SK-N-SH (cell line): ENCODE data around the gene ANKS1B. TPM values are rescaled to one million over a fixed set of nuclear protein-coding genes. Genes with fewer than 3 reads are reported as not detected.

Source experiments
- CTCF ChIA-PET: fragments of 300-600, 350-600 bp; formaldehyde crosslinking; extraction: SDS; loops from one replicate; lab custom pipeline; 2021; lab: Yijun Ruan, JAX
- POLR2A ChIA-PET: fragments of 350-600 bp; sonication (Branson Sonifier 250); formaldehyde crosslinking; extraction: SDS; loops from one replicate; lab custom pipeline; 2020; ENCODE audit warnings: antibody characterized with exemption, inconsistent platforms; lab: Yijun Ruan, JAX
- DNase-seq: peaks from one replicate; pipeline ENCODE4 v3.0.0; 2012
- H2AFZ ChIP-seq: fragments of 200-600 bp; sonication (generic); 2 replicates; pipeline ENCODE4 v1.8.1; 2016; ENCODE audit warnings: antibody characterized with exemption, mild to moderate bottlenecking, low read depth
- H3F3A ChIP-seq: fragments of 200-600 bp; sonication (generic); replicated peaks from 2 replicates; pipeline ENCODE3; 2016; ENCODE audit warnings: antibody characterized with exemption, mild to moderate bottlenecking; ENCODE audit not compliant: insufficient read depth
- H3K27ac ChIP-seq, 2 experiments: fragments of 200-500 bp in 1 of 2; fragments of 200-600 bp in 1 of 2; sonication (Bioruptor generic) in 1 of 2; sonication (generic), shearing (Covaris generic) in 1 of 2; 2 replicates each; pipeline versions ENCODE4 v1.5.1 to v1.6.1; 2014 to 2016; ENCODE audit warnings: low read depth in 2 of 2, inconsistent platforms in 1 of 2, low read length in 1 of 2, mild to moderate bottlenecking in 1 of 2, mixed read lengths in 1 of 2
- H3K27me3 ChIP-seq: fragments of 200-600 bp; sonication (generic), shearing (Covaris generic); 2 replicates; pipeline ENCODE4 v1.6.1; 2016; ENCODE audit warnings: mixed run types; ENCODE audit not compliant: insufficient read depth
- H3K36me3 ChIP-seq, 2 experiments: fragments of 200-500 bp in 1 of 2; fragments of 200-600 bp in 1 of 2; sonication (Bioruptor generic) in 1 of 2; sonication (generic) in 1 of 2; replicated peaks in 1 of 2; 2 replicates each; pipeline versions ENCODE3 to v1.5.1; 2014 to 2016; ENCODE audit warnings: low read length in 1 of 2, mild to moderate bottlenecking in 1 of 2; ENCODE audit not compliant: insufficient read depth in 2 of 2, control insufficient read depth in 1 of 2
- H3K4me1 ChIP-seq, 2 experiments: fragments of 200-500 bp in 1 of 2; fragments of 200-600 bp in 1 of 2; sonication (Bioruptor generic) in 1 of 2; sonication (generic), shearing (Covaris generic) in 1 of 2; 2 replicates each; pipeline versions ENCODE4 v1.5.1 to v1.6.1; 2014 to 2016; ENCODE audit warnings: low read depth in 1 of 2, low read length in 1 of 2, mixed run types in 1 of 2; ENCODE audit not compliant: insufficient read depth in 2 of 2, control insufficient read depth in 1 of 2
- H3K4me2 ChIP-seq: fragments of 200-600 bp; sonication (generic), shearing (Covaris generic); 2 replicates; pipeline ENCODE4 v1.6.1; 2017; ENCODE audit warnings: mixed run types
- H3K4me3 ChIP-seq, 2 experiments: fragments of 200-500 bp in 1 of 2; fragments of 200-600 bp in 1 of 2; sonication (Bioruptor generic) in 1 of 2; sonication (generic), shearing (Covaris generic) in 1 of 2; 2 replicates each; pipeline versions ENCODE4 v1.5.1 to v1.8.1; 2014 to 2016; ENCODE audit warnings: low read depth in 2 of 2, inconsistent platforms in 1 of 2, low read length in 1 of 2, mild to moderate bottlenecking in 1 of 2, mixed read lengths in 1 of 2, moderate library complexity in 1 of 2
- H3K79me2 ChIP-seq: fragments of 200-600 bp; sonication (generic); 2 replicates; pipeline ENCODE4 v1.8.1; 2017; ENCODE audit warnings: mild to moderate bottlenecking; ENCODE audit not compliant: insufficient read depth
- H3K9ac ChIP-seq: fragments of 200-600 bp; sonication (generic); 2 replicates; pipeline ENCODE4 v1.6.1; 2017; ENCODE audit warnings: mixed run types
- H3K9me2 ChIP-seq: fragments of 200-600 bp; sonication (generic); 2 replicates; pipeline ENCODE4 v1.6.1; 2017; ENCODE audit warnings: mixed run types
- H3K9me3 ChIP-seq: fragments of 200-600 bp; sonication (generic); 2 replicates; pipeline ENCODE4 v1.6.1; 2017; ENCODE audit warnings: mixed run types, mild to moderate bottlenecking, moderate library complexity
- H4K20me1 ChIP-seq: fragments of 200-600 bp; sonication (generic); 2 replicates; pipeline ENCODE4 v1.6.1; 2017; ENCODE audit warnings: mild to moderate bottlenecking, mixed run types; ENCODE audit not compliant: insufficient read depth
- EP300 ChIP-seq, 2 experiments: IDR thresholded peaks; 2 replicates each; pipeline versions ENCODE4 v1.4.0 to v1.6.1; 2012; ENCODE audit warnings: borderline replicate concordance in 1 of 2, low read depth in 1 of 2, low read length in 1 of 2
- FOXJ3 ChIP-seq: sonication (generic); formaldehyde crosslinking; IDR thresholded peaks from 2 replicates; pipeline ENCODE4 v1.5.1; 2020; ENCODE audit warnings: mild to moderate bottlenecking, missing genetic modification reagents
- FOXM1 ChIP-seq: IDR thresholded peaks from 2 replicates; pipeline ENCODE4 v1.4.0; 2012; ENCODE audit warnings: low read depth, mild to moderate bottlenecking
- GABPA ChIP-seq: IDR thresholded peaks from 2 replicates; pipeline ENCODE4 v1.4.0; 2012; ENCODE audit warnings: low read depth, mild to moderate bottlenecking
- GATA2 ChIP-seq: sonication (generic); formaldehyde crosslinking; IDR thresholded peaks from 2 replicates; pipeline ENCODE4 v1.5.0; 2020; ENCODE audit warnings: mild to moderate bottlenecking, missing genetic modification reagents
- NFIC ChIP-seq: IDR thresholded peaks from 2 replicates; pipeline ENCODE4 v1.4.0; 2012; ENCODE audit warnings: borderline replicate concordance
- RAD21 ChIP-seq: IDR thresholded peaks from 2 replicates; pipeline ENCODE4 v1.6.1; 2012; ENCODE audit warnings: mild to moderate bottlenecking, low read length
- RXRA ChIP-seq: IDR thresholded peaks from 2 replicates; pipeline ENCODE4 v1.4.0; 2012; ENCODE audit warnings: low read depth, mild to moderate bottlenecking, borderline replicate concordance
- SMC3 ChIP-seq: IDR thresholded peaks from 2 replicates; pipeline ENCODE4 v1.6.1; 2012; ENCODE audit warnings: low read depth, low read length, improper control_type of control experiment
- TEAD4 ChIP-seq: IDR thresholded peaks from 2 replicates; pipeline ENCODE4 v1.4.0; 2012; ENCODE audit warnings: mild to moderate bottlenecking, borderline replicate concordance; ENCODE audit not compliant: insufficient read depth
- USF2 ChIP-seq: fragments of 150-350 bp; IDR thresholded peaks from 2 replicates; pipeline ENCODE4 v1.6.1; 2017; ENCODE audit warnings: antibody characterized with exemption, low read length, low read depth, borderline replicate concordance
- ZBTB33 ChIP-seq: IDR thresholded peaks from 2 replicates; pipeline ENCODE4 v1.4.0; 2012; ENCODE audit warnings: low read depth, borderline replicate concordance
- WGBS: methylation state at CpG from one replicate; pipeline ENCODE4 v1.1.6; 2017; ENCODE audit warnings: low lambda C conversion rate; 5-methylcytosine and 5-hydroxymethylcytosine counted together
- polyA plus RNA-seq, 3 experiments: library from polyadenylated mRNA; depleted of rRNA; stranded (reverse); fragments of >200 nt; gene quantifications; 2 replicates each; pipeline ENCODE4 v1.2.3, GENCODE V29; 2012
- TF ChIP-seq, protein P1 (sequence below): IDR thresholded peaks from 2 replicates; pipeline ENCODE4 v1.6.1; 2012; ENCODE audit warnings: mild to moderate bottlenecking, low read depth, low read length, moderate library complexity
- TF ChIP-seq, protein P2 (sequence below): IDR thresholded peaks from 2 replicates; pipeline ENCODE4 v1.4.0; 2012; ENCODE audit warnings: low read depth, borderline replicate concordance
- TF ChIP-seq, protein P3 (sequence below): IDR thresholded peaks from 2 replicates; pipeline ENCODE4 v1.4.0; 2012; ENCODE audit warnings: low read depth

The ANKS1B gene
- polyA plus RNA-seq, 1 of the 3 experiments (the other 2 are of a cell fraction): 1.8 TPM

GRCh38 chr12:99311373-99311772, 673.4 kb downstream of the ANKS1B start:
- whole genome bisulfite sequencing: 48% methylated on average over 1 of the region's 1 CpG
- Histone ChIP-seq H3K4me2 (no peak overlapping the region), H2AFZ (no peak overlapping the region), H3F3A (no peaks in the 10 kb centered on the region), H3K4me3 (no peak overlapping the region), H3K4me1 (no peaks in the 10 kb centered on the region), H3K79me2 (no peaks in the 10 kb centered on the region), H3K9ac (no peak overlapping the region), H3K27me3 (no peaks in the 10 kb centered on the region), H3K9me2 (no peaks in the 10 kb centered on the region), H3K36me3 (no peaks in the 10 kb centered on the region), H3K9me3 (no peaks in the 10 kb centered on the region), H3K27ac (no peak overlapping the region), H4K20me1 (no peaks in the 10 kb centered on the region)
- no peak for TF ChIP-seq FOXM1
- no peak for TF ChIP-seq NFIC
- TF ChIP-seq, protein P1, sequence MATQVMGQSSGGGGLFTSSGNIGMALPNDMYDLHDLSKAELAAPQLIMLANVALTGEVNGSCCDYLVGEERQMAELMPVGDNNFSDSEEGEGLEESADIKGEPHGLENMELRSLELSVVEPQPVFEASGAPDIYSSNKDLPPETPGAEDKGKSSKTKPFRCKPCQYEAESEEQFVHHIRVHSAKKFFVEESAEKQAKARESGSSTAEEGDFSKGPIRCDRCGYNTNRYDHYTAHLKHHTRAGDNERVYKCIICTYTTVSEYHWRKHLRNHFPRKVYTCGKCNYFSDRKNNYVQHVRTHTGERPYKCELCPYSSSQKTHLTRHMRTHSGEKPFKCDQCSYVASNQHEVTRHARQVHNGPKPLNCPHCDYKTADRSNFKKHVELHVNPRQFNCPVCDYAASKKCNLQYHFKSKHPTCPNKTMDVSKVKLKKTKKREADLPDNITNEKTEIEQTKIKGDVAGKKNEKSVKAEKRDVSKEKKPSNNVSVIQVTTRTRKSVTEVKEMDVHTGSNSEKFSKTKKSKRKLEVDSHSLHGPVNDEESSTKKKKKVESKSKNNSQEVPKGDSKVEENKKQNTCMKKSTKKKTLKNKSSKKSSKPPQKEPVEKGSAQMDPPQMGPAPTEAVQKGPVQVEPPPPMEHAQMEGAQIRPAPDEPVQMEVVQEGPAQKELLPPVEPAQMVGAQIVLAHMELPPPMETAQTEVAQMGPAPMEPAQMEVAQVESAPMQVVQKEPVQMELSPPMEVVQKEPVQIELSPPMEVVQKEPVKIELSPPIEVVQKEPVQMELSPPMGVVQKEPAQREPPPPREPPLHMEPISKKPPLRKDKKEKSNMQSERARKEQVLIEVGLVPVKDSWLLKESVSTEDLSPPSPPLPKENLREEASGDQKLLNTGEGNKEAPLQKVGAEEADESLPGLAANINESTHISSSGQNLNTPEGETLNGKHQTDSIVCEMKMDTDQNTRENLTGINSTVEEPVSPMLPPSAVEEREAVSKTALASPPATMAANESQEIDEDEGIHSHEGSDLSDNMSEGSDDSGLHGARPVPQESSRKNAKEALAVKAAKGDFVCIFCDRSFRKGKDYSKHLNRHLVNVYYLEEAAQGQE: no peak
- TF ChIP-seq, protein P2, sequence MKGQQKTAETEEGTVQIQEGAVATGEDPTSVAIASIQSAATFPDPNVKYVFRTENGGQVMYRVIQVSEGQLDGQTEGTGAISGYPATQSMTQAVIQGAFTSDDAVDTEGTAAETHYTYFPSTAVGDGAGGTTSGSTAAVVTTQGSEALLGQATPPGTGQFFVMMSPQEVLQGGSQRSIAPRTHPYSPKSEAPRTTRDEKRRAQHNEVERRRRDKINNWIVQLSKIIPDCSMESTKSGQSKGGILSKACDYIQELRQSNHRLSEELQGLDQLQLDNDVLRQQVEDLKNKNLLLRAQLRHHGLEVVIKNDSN: no peak
- no peak for TF ChIP-seq ZBTB33
- no peak for TF ChIP-seq RXRA
- no peak for TF ChIP-seq SMC3
- no peak for TF ChIP-seq RAD21
- TF ChIP-seq FOXJ3: no peak
- TF ChIP-seq USF2: no peak
- TF ChIP-seq TEAD4: no peak
- TF ChIP-seq, protein P3, sequence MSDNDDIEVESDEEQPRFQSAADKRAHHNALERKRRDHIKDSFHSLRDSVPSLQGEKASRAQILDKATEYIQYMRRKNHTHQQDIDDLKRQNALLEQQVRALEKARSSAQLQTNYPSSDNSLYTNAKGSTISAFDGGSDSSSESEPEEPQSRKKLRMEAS: no peak
- no peak for TF ChIP-seq GABPA
- no peak for TF ChIP-seq GATA2
- TF ChIP-seq EP300 (IDR thresholded peaks at IDR 0.05; ENCODE audit: borderline replicate concordance in 1 of 2, low read depth in 1 of 2, low read length in 1 of 2): no peak
- POLR2A ChIA-PET: no interaction called here
- CTCF ChIA-PET: no interaction called here
- DNase-seq: no peak
